Type B pancreatic cell (in vitro differentiated cells): ENCODE results near the gene TENM3. TPM values are rescaled to one million over a fixed set of nuclear protein-coding genes. Genes with fewer than 3 reads are reported as not detected.

Source experiments
- DNase-seq: peaks from one replicate; pipeline ENCODE4 v3.0.0; 2021; ENCODE audit warnings: mixed read lengths; ENCODE audit not compliant: unreplicated experiment; ENCODE audit errors: extremely low spot score
- H3K27ac Mint-ChIP-seq: 2 replicates; pipeline ENCODE4 v1.8.0; 2021; ENCODE audit warnings: mild to moderate bottlenecking, mixed read lengths
- H3K27me3 Mint-ChIP-seq: 2 replicates; pipeline ENCODE4 v1.8.0; 2021; ENCODE audit warnings: mixed read lengths
- H3K36me3 Mint-ChIP-seq: 2 replicates; pipeline ENCODE4 v1.8.0; 2021; ENCODE audit warnings: mixed read lengths
- H3K4me1 Mint-ChIP-seq: one replicate; pipeline ENCODE4 v1.8.0; 2021; ENCODE audit warnings: mixed read lengths; ENCODE audit not compliant: unreplicated experiment
- H3K4me3 Mint-ChIP-seq: 2 replicates; pipeline ENCODE4 v1.8.0; 2021; ENCODE audit warnings: mild to moderate bottlenecking, mixed read lengths
- H3K9me3 Mint-ChIP-seq: 2 replicates; pipeline ENCODE4 v1.8.0; 2021; ENCODE audit warnings: mixed read lengths
- CTCF ChIP-seq: fragments of 200-600 bp; sonication (generic); conservative IDR thresholded peaks from 2 replicates; pipeline ENCODE4 v1.5.0; 2021; ENCODE audit warnings: antibody characterized with exemption, mild to moderate bottlenecking
- total RNA-seq: library from RNA; stranded (reverse); gene quantifications from 2 replicates; pipeline ENCODE4 v1.2.1, GENCODE V29; 2021; ENCODE audit warnings: low replicate concordance

The TENM3 gene
- total RNA-seq, 1 donor from 2014 or later: 73.5 TPM

DNA sequence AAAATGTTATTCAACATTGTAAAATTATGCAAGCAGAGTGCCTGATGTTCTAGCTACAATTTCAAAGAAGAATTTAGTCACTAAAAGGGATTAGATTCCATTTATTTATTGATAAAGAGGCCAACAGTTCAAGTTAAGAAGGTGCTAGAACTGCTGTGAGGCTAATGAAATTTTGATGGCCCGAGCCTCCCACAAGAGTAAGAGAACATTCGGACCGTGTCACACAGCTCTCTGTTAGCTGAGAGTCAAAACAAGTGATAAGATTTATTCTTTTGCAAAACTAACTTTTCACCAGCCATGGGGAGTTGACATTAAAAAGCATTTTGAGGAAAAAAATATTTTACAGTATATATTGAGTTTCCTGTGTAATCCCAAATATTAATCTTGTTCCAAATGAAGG is 106.8 kb downstream of the TENM3 start:
- peaks cover 3% of the 10 kb centered on the region for H3K27me3 Mint-ChIP-seq
- H3K4me3 Mint-ChIP-seq: no peak overlapping the region
- peaks cover 11% of the 10 kb centered on the region for H3K36me3 Mint-ChIP-seq
- DNase-seq: no peak
- TF ChIP-seq CTCF: no peak
- no peaks in the 10 kb centered on the region for H3K9me3 Mint-ChIP-seq
- H3K27ac Mint-ChIP-seq: no peak overlapping the region
- peaks cover 15% of the 10 kb centered on the region for H3K4me1 Mint-ChIP-seq

- H3K27me3 Mint-ChIP-seq: peaks cover 3% of the 10 kb centered on the region
- H3K27ac Mint-ChIP-seq: no peak overlapping the region
- H3K4me3 Mint-ChIP-seq: no peak overlapping the region
- H3K4me1 Mint-ChIP-seq: peaks cover 11% of the 10 kb centered on the region
- peaks cover 5% of the 10 kb centered on the region for H3K9me3 Mint-ChIP-seq
- H3K36me3 Mint-ChIP-seq: peaks cover 14% of the 10 kb centered on the region
- TF ChIP-seq CTCF: no peak
- no peak for DNase-seq
Observed at GRCh38 chr4:182351485-182351884, 108.3 kb downstream of the TENM3 start.

DNA sequence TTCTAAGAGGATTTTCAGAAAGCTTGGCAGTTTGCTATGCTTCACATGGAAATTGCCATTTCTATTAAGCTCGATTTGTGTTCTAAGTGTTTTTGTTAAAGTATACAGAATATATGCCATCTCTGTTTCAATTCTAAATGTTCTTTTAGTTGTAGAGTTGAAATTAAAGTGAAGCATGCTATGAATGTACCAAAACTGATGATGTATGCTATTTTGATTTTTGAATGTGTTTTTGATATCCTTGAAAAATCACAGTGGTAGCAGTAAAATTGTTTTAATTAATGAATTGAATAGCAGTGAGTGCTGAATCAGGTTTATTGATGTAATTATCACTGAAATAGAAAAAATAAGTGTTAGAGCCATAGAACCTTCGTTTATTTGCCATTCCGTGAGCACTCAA is 110.9 kb downstream of the TENM3 start:
- Mint-ChIP-seq H3K36me3 (peaks cover 10% of the 10 kb centered on the region), H3K27me3 (no peaks in the 10 kb centered on the region), H3K4me1 (peaks cover 4% of the 10 kb centered on the region), H3K9me3 (peaks cover 5% of the 10 kb centered on the region), H3K27ac (no peak overlapping the region), H3K4me3 (no peak overlapping the region)
- DNase-seq: no peak
- no peak for TF ChIP-seq CTCF

DNA sequence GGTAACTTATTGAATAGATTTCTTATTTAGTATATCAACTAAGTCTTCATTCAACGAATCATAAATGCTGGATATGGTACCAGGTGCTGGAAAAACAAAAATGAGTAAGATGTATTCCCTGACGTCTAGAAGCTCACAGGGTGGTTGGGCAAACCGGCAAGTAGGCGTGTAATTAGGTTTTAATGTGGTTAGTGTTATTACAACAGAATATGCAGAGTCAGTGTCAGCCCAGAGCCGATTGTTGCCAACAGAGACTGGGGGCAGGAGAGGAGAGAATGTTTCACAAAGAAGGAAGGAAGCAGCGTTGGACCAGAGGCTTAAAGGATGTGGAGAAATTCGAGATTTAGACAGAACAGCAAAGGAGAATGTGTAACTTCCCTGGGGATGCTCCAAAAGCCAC is 111.7 kb downstream of the TENM3 start:
- peaks cover 5% of the 10 kb centered on the region for H3K9me3 Mint-ChIP-seq
- no peaks in the 10 kb centered on the region for H3K27me3 Mint-ChIP-seq
- no peak for DNase-seq
- H3K36me3 Mint-ChIP-seq: peaks cover 10% of the 10 kb centered on the region
- no peak for TF ChIP-seq CTCF
- H3K4me3 Mint-ChIP-seq: no peak overlapping the region
- peaks cover 4% of the 10 kb centered on the region for H3K4me1 Mint-ChIP-seq
- H3K27ac Mint-ChIP-seq: no peak overlapping the region

DNA sequence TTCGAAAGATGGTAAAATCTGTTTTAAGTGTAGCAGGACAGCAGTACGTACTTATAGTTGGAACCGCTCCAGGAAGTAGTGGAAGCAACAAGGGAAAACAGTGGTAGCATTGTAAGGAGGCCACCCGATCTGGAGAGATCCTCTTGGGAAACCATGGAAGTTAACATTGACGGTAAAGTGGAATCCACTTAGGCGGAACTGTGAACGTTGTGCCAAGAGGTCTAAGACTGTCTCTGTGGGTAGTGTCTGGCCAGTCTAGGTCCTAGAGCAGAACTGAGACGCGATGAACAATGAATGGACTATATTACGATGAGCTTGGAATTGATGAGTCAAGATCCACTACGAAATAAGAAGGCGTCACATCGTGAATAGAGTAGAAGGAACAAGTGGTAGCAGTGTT is 124.0 kb downstream of the TENM3 start:
- TF ChIP-seq CTCF: no peak
- Mint-ChIP-seq H3K4me1 (peaks cover 4% of the 10 kb centered on the region), H3K27ac (no peak overlapping the region), H3K27me3 (no peaks in the 10 kb centered on the region), H3K9me3 (no peaks in the 10 kb centered on the region), H3K36me3 (peaks cover 15% of the 10 kb centered on the region), H3K4me3 (no peak overlapping the region)
- DNase-seq: no peak

GRCh38 chr4:182369211-182369610 is 126.0 kb downstream of the TENM3 start:
- Mint-ChIP-seq H3K27ac (no peak overlapping the region), H3K36me3 (peaks cover 21% of the 10 kb centered on the region), H3K9me3 (no peaks in the 10 kb centered on the region), H3K27me3 (no peaks in the 10 kb centered on the region), H3K4me1 (peaks cover 4% of the 10 kb centered on the region), H3K4me3 (no peak overlapping the region)
- no peak for TF ChIP-seq CTCF
- no peak for DNase-seq
